ENCODE measurements around the gene IL17B. TPM values are rescaled to one million over a fixed set of nuclear protein-coding genes. Genes with fewer than 3 reads are reported as not detected.

The IL17B gene
- total and polyA plus RNA-seq, 2 experiments from 2014 or later, result not detected

GRCh38 chr5:149353911-149354310 lies 25.2 kb downstream of the IL17B start:
- peaks cover 4% of the 10 kb centered on the region for H3K27me3 Mint-ChIP-seq (ENCODE audit: insufficient read depth, low read depth, poor library complexity)
- ATAC-seq (no peak), DNase-seq (ENCODE audit: low spot score) (no peak)
- Histone ChIP-seq H3K4me2 (no peak overlapping the region), H4K20me1 (replicated peaks; ENCODE audit: insufficient read depth) (peaks cover 27% of the 10 kb centered on the region), H3K27ac (ENCODE audit: low read depth) (no peak overlapping the region), H3K36me3 (ENCODE audit: insufficient read depth) (peaks cover 50% of the 10 kb centered on the region), H2AFZ (no peak overlapping the region), H3K27me3 (ENCODE audit: insufficient read depth) (no peaks in the 10 kb centered on the region), H3K4me1 (ENCODE audit: insufficient read depth) (peaks cover 12% of the 10 kb centered on the region), H3K9me2 (ENCODE audit: insufficient read depth) (no peaks in the 10 kb centered on the region), H3K4me3 (no peak overlapping the region), H3F3A (replicated peaks; ENCODE audit: low read depth) (0 out of 2 replicates have a peak, but pooled peaks cover 2% of the 10 kb centered on the region), H3K79me2 (replicated peaks; ENCODE audit: insufficient read depth) (peaks cover 56% of the 10 kb centered on the region)
- no peak overlapping the region for H3K27ac Mint-ChIP-seq
- no peak for TF ChIP-seq POLR2AphosphoS5 (IDR thresholded peaks at IDR 0.05; ENCODE audit: low read depth)
- peaks cover 6% of the 10 kb centered on the region for H3K4me1 Mint-ChIP-seq
- H3K4me3 Mint-ChIP-seq, result no peak overlapping the region
- peaks cover 68% of the 10 kb centered on the region for H3K36me3 Mint-ChIP-seq (ENCODE audit: low read depth)
- no peaks in the 10 kb centered on the region for H3K9me3 Mint-ChIP-seq

- Histone ChIP-seq H3K27me3 (ENCODE audit: insufficient read depth) (no peaks in the 10 kb centered on the region), H3K79me2 (replicated peaks; ENCODE audit: insufficient read depth) (peaks cover 69% of the 10 kb centered on the region), H3K9me2 (ENCODE audit: insufficient read depth) (no peaks in the 10 kb centered on the region), H3K4me1 (ENCODE audit: insufficient read depth) (peaks cover 3% of the 10 kb centered on the region), H3K4me3 (no peak overlapping the region), H3K4me2 (no peak overlapping the region), H3K36me3 (ENCODE audit: insufficient read depth) (peaks cover 65% of the 10 kb centered on the region), H3K27ac (ENCODE audit: low read depth) (no peak overlapping the region), H3F3A (replicated peaks; ENCODE audit: low read depth) (0 out of 2 replicates have a peak, but pooled peaks cover 2% of the 10 kb centered on the region), H2AFZ (no peak overlapping the region), H4K20me1 (replicated peaks; ENCODE audit: insufficient read depth) (peaks cover 42% of the 10 kb centered on the region)
- DNase-seq (ENCODE audit: low spot score) (no peak), ATAC-seq (no peak)
- no peak for TF ChIP-seq CREB1 (CRISPR knock-in tag; IDR thresholded peaks at IDR 0.05; ENCODE audit: low read depth)
- TF ChIP-seq EZH2phosphoT487 (IDR thresholded peaks at IDR 0.05; ENCODE audit: unreplicated experiment), result no peak
- no peak for TF ChIP-seq ZNF114 (CRISPR knock-in tag; IDR thresholded peaks at IDR 0.05)
- TF ChIP-seq JUNB (IDR thresholded peaks at IDR 0.05; ENCODE audit: unreplicated experiment), result no peak
- no peak for TF ChIP-seq ZNF331 (CRISPR knock-in tag; IDR thresholded peaks at IDR 0.05; ENCODE audit: low read depth)
- no peak for TF ChIP-seq ETS1 (IDR thresholded peaks at IDR 0.05)
- no peak for TF ChIP-seq POLR2AphosphoS5 (IDR thresholded peaks at IDR 0.05; ENCODE audit: low read depth)
- no peak for TF ChIP-seq EZH2 (IDR thresholded peaks at IDR 0.05; ENCODE audit: low read depth, unreplicated experiment)
- Mint-ChIP-seq H3K4me1 (peaks cover 3% of the 10 kb centered on the region; the same call in 2 of the 3 replicates), H3K9me3 (no peaks in the 10 kb centered on the region), H3K27ac (no peak overlapping the region), H3K27me3 (ENCODE audit: insufficient read depth, low read depth, poor library complexity) (no peaks in the 10 kb centered on the region), H3K36me3 (ENCODE audit: low read depth) (peaks cover 85% of the 10 kb centered on the region), H3K4me3 (no peak overlapping the region)
These were observed 26.9 kb downstream of the IL17B start for GRCh38 chr5:149352169-149352568.

- Histone ChIP-seq H3K27me3 (ENCODE audit: insufficient read depth) (no peaks in the 10 kb centered on the region), H3K4me3 (no peak overlapping the region), H3K27ac (ENCODE audit: low read depth) (no peak overlapping the region), H3F3A (replicated peaks; ENCODE audit: low read depth) (0 out of 2 replicates have a peak, but pooled peaks cover 2% of the 10 kb centered on the region), H3K79me2 (replicated peaks; ENCODE audit: insufficient read depth) (peaks cover 80% of the 10 kb centered on the region), H4K20me1 (replicated peaks; ENCODE audit: insufficient read depth) (peaks cover 44% of the 10 kb centered on the region), H3K4me2 (no peak overlapping the region), H3K4me1 (ENCODE audit: insufficient read depth) (no peaks in the 10 kb centered on the region), H3K36me3 (ENCODE audit: insufficient read depth) (peaks cover 65% of the 10 kb centered on the region), H3K9me2 (ENCODE audit: insufficient read depth) (no peaks in the 10 kb centered on the region), H2AFZ (no peak overlapping the region)
- TF ChIP-seq NANOG (IDR thresholded peaks at IDR 0.05; ENCODE audit: borderline replicate concordance), result no peak
- no peak for TF ChIP-seq STAT1 (IDR thresholded peaks at IDR 0.05; ENCODE audit: unreplicated experiment)
- no peak for TF ChIP-seq JUNB (IDR thresholded peaks at IDR 0.05; ENCODE audit: unreplicated experiment)
- TF ChIP-seq ETS1 (IDR thresholded peaks at IDR 0.05), result no peak
- no peak for TF ChIP-seq REST (IDR thresholded peaks at IDR 0.05; ENCODE audit: unreplicated experiment)
- H3K4me3 Mint-ChIP-seq, result no peak overlapping the region
- H3K36me3 Mint-ChIP-seq (ENCODE audit: low read depth), result peaks cover 77% of the 10 kb centered on the region
- H3K27ac Mint-ChIP-seq, result no peak overlapping the region
- DNase-seq (ENCODE audit: low spot score) (no peak), ATAC-seq (no peak)
- H3K4me1 Mint-ChIP-seq, result peaks cover 7% of the 10 kb centered on the region; the same call in 2 of the 3 replicates
- H3K9me3 Mint-ChIP-seq, result no peaks in the 10 kb centered on the region
- H3K27me3 Mint-ChIP-seq (ENCODE audit: insufficient read depth, low read depth, poor library complexity), result no peaks in the 10 kb centered on the region
These were observed 29.7 kb downstream of the IL17B start for GRCh38 chr5:149349382-149349781.

All from GM23338 (cell line).